ENCODE data around the gene KCNH2.

KCNH2 gene

DNA sequence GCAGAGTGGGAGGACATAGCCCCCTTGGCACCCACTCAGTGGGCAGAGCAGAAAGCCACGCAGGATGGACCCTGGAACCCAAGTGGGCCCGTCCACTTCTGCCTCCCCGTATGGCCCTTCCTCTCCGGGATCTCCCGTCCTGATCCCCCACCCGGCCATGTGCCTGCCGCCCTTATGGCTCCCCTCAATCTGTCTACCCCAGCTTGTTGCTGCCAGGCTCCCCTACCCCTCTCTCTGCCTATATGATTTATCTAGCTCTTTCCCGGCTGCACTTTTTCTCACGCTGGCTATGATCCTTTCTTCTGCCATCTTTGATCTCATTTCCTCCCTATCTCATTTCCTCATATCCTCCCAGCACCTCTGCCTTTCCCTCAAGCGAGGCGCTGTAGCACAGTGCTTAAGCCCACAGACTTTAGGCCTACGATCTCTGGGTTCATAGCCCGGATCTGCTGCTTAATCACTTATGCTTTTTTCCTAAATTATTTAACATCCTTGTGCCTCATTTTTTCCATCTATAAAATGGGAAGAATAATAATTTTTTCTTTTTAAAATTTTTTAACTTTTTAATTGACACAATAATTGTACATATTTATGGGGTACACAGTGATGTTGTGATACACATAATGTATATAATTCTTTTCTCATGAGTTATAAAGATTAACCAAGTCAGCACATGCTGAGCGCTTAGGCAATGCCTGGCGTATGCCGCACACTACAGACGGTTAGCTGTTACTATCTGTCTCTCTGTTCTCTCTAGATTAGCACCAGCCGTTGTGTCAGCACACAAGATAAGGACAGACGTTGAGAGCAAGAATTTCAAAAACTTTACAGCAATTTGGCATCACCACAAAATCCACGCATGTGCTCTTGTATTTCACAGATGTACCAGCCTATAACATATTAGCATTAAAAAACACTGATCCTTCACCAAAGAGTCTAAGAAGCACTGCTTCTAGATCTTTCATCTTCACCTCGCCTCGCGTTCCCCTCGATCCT lies 18.1 kb downstream of the KCNH2 start:
- no peaks in the 10 kb centered on the region for H3K4me1 Mint-ChIP-seq (ENCODE audit: low read depth)
- H3K36me3 Mint-ChIP-seq (ENCODE audit: low read depth) = no peaks in the 10 kb centered on the region
- peaks cover 83% of the 10 kb centered on the region for H3K27me3 Mint-ChIP-seq
- intact Hi-C loops (cut with micrococcal nuclease) = no loop called here
- no peaks in the 10 kb centered on the region for H3K9me3 Mint-ChIP-seq
- H3K27ac Mint-ChIP-seq = no peak overlapping the region
- H3K4me3 Mint-ChIP-seq = no peak overlapping the region

DNA sequence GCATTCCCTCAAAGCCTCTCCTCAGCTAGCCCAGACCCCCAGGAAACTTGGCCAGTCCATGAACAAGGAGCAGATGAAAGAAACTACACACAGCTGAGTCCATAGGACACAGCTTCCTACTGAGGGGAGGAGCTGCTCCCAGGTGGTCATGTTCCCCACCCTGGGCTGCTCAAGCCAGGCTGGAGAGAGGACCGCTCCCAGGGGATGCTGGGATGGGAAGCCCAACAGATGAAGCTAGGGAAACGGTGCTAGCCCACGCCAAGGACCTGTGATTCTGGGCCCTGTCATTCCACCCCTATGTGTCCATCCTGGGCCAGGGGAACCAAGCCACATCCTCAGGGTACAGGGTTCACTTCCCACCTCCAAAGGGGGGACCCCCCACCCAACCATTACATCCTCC lies 19.0 kb downstream of the KCNH2 start:
- Mint-ChIP-seq H3K27me3 (peaks cover 81% of the 10 kb centered on the region), H3K9me3 (no peaks in the 10 kb centered on the region), H3K4me3 (no peak overlapping the region), H3K36me3 (ENCODE audit: low read depth) (no peaks in the 10 kb centered on the region), H3K27ac (no peak overlapping the region), H3K4me1 (ENCODE audit: low read depth) (no peaks in the 10 kb centered on the region)
- intact Hi-C loops (cut with micrococcal nuclease) = no loop called here

DNA sequence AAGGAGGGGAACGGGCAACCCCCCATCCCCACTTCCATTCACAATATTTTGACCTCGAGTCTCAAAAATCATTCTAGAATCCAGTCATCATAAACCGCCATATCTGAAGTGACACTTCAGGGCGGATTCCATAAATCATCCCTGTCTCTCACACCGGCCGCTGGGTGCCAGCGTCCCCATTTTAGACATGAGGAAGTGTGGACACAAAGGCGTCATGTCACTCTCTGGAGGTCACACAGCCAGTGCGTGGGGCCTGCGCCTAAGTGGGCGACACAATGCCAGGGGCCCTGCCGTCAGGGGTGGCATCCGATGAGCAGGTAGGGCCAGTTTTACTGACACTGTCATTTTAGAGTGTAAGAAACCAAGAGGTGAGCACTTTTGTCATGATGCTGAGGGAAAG lies 19.5 kb downstream of the KCNH2 start:
- Mint-ChIP-seq H3K27me3 (peaks cover 80% of the 10 kb centered on the region), H3K4me1 (ENCODE audit: low read depth) (no peaks in the 10 kb centered on the region), H3K4me3 (no peak overlapping the region), H3K27ac (no peak overlapping the region), H3K36me3 (ENCODE audit: low read depth) (no peaks in the 10 kb centered on the region), H3K9me3 (no peaks in the 10 kb centered on the region)
- intact Hi-C loops (cut with micrococcal nuclease) = no loop called here

DNA sequence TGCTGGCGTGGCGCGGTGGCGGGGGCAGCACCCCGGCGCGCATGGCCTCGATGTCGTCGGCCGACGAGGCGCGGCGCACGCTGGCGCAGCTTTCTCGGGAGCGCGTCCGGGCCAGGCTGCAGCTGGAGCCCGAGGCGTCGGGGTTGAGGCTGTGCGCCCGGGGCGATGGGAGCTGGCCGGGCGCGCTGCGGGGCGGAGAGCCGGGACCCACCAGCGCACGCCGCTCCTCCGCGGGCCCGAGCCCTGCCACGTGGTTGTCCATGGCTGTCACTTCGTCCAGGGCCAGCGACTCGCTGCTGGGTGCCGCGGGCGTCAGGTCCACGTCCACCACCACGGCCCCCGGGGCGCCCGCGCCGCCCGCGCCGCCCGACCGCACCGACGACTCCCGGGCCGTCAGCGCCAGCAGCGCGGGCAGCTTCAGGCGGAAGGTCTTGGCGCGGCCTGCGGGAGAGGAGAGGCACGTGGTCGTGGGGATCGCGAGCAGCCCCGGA lies 20.0 kb downstream of the KCNH2 start:
- Mint-ChIP-seq H3K27me3 (peaks cover 80% of the 10 kb centered on the region), H3K36me3 (ENCODE audit: low read depth) (no peaks in the 10 kb centered on the region), H3K4me1 (ENCODE audit: low read depth) (no peaks in the 10 kb centered on the region), H3K9me3 (no peaks in the 10 kb centered on the region), H3K27ac (no peak overlapping the region), H3K4me3 (no peak overlapping the region)
- intact Hi-C loops (cut with micrococcal nuclease) = no loop called here

DNA sequence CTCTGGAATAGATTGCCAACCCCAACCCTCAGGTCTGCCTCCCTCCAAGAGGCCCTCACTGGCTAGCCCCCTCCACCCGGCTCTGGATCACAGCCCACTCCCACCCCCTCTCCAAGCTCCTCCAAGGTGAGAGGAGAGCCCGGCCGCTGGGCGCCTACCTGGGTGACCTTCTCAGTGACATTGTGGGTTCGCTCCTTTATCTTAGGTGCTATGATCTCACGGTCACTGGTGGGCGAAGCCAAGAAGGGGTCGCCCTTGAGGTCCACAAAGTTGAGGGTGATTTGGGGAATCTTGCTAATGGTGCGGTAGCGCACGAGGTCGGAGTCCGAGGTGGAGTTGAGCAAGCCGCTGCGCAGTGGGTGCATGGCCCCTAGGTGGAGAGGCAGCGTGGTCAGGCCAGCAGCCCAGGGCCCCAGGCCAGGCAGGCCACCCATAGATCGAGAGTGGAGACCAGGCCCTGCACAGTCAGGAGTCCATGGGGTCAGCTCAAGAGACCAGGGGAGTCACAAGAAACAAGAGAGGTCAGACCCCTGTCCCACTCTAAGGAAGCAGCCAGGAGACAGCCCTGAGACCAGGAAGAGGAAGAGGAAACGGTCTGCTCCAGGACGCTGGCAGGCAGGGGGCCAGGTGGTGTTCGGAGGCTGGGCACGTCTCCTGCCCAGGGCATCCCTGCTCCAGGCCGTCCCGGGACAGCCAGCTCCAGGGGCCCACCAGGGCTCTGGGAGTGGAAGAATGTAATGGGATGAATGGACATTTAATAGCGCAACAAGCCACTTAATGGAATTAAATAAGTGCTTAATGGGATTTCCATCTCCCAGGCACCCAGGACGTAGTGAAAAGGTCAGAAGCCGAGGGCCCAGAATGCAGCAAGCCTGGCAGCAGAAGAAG lies 20.7 kb downstream of the KCNH2 start:
- no peaks in the 10 kb centered on the region for H3K9me3 Mint-ChIP-seq
- intact Hi-C loops (cut with micrococcal nuclease) = no loop called here
- H3K36me3 Mint-ChIP-seq (ENCODE audit: low read depth) = no peaks in the 10 kb centered on the region
- no peak overlapping the region for H3K4me3 Mint-ChIP-seq
- H3K4me1 Mint-ChIP-seq (ENCODE audit: low read depth) = no peaks in the 10 kb centered on the region
- H3K27me3 Mint-ChIP-seq = peaks cover 75% of the 10 kb centered on the region
- no peak overlapping the region for H3K27ac Mint-ChIP-seq

DNA sequence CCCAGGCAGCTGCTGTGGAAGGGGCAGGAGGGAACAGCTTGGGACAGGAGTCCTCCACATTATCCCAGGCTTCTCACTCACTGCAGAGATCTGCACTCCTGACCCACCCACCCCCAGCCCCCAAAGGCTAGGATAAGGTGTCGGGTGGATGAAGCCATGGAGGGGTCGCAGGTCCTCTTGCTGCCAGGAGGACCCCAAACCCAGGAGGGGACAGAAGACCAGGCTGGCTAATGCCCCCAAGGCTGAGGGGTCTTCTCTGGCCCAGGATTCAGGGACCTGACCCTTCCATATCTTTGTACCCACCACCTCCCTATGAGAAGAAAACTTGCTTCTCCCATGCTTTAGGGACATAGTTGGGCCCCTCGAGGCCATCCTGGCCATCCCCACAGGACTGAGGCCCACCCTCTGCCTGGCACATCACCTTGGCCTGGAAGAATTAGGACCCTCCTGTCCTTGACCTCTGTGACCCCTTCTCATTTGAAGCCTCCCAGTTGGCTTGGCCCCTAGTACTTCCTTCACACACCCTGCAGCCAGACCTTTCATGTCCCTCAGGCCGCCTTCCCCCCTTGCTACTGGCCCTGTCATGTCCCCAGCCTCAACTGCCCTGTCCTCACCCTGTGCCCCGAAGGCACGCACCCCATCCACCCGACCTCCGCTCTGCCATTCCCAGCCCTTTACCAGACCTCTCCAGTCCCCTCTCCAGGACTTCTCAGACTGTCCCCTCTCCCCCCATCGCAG lies 21.6 kb downstream of the KCNH2 start:
- H3K27me3 Mint-ChIP-seq = peaks cover 70% of the 10 kb centered on the region
- no peaks in the 10 kb centered on the region for H3K36me3 Mint-ChIP-seq (ENCODE audit: low read depth)
- no peaks in the 10 kb centered on the region for H3K9me3 Mint-ChIP-seq
- H3K4me1 Mint-ChIP-seq (ENCODE audit: low read depth) = no peaks in the 10 kb centered on the region
- intact Hi-C loops (cut with micrococcal nuclease) = no loop called here
- H3K4me3 Mint-ChIP-seq = no peak overlapping the region
- H3K27ac Mint-ChIP-seq = no peak overlapping the region

DNA sequence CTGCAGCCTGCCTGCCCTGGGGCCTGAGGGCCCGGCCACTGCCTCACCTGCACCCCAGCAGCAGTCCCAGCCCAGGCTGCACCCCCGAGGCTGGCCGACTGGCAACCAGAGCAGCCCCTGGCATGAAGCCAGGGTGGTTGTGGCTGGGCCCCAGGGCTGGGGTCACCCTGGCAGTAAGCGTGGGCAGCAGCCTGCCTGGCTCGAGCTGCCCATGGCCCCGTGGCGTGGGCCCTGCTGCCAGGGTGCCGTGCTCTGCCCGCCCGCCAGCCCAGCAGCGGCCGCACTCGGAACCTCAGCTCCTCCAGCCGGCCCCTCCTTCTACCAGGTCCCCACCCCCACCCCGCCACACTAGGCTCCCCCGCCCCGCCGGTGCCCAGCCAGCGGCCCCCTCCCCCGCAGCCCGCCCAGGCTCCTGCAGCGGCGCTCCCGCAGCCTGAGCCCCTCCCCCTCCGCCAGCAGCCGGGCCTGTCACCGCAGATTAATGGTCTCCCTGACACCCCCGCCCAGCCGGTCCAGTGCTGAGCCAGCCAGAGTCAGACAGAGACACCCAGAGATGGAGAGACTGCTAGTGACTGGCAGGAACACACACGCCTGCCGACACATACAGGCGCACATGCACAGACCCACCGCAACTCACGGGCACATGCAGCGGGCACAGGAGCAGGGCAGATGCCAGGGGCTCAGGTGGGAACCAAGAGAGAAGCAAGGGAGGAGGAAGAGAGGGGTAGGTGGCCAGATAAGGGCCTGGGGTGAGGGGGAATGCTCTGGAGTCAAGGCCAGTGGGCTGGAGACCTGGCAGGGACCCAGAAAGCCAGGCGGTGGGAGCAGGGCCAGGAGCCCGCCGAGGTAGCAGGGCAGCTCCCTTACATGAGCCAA lies 22.4 kb downstream of the KCNH2 start:
- Mint-ChIP-seq H3K9me3 (no peaks in the 10 kb centered on the region), H3K4me3 (no peak overlapping the region), H3K27ac (no peak overlapping the region), H3K4me1 (ENCODE audit: low read depth) (no peaks in the 10 kb centered on the region), H3K36me3 (ENCODE audit: low read depth) (no peaks in the 10 kb centered on the region), H3K27me3 (peaks cover 63% of the 10 kb centered on the region)
- intact Hi-C loops (cut with micrococcal nuclease) = no loop called here

DNA sequence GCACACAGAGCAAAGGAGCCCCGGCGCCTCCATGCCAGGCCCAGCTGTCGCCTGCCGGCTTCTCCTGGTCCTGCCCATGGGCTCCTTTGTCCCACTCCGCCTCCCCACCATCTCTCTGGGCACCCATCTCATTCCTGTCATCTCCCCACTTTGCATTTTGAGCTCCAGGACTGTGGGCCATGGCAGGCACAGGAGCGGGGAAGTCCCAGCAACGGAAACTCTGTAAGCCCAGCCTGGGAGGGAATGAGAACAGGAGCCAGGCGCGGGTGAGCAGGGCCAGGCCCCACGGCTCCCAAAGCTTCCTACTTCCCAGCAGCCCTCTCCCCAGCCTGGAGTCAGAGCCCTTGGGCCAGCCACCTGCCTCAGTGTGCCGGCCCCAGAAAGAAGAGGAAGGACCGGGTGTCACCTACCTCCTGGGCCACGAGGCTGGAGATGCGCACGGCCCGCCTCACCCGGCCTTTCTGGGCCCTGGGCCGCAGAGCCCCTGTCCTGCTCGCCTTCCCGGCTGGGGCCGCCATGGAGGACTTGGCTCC lies 23.1 kb downstream of the KCNH2 start:
- Mint-ChIP-seq H3K4me3 (no peak overlapping the region), H3K9me3 (no peaks in the 10 kb centered on the region), H3K36me3 (ENCODE audit: low read depth) (no peaks in the 10 kb centered on the region), H3K27ac (no peak overlapping the region), H3K4me1 (ENCODE audit: low read depth) (no peaks in the 10 kb centered on the region), H3K27me3 (peaks cover 60% of the 10 kb centered on the region)
- intact Hi-C loops (cut with micrococcal nuclease) = no loop called here

DNA sequence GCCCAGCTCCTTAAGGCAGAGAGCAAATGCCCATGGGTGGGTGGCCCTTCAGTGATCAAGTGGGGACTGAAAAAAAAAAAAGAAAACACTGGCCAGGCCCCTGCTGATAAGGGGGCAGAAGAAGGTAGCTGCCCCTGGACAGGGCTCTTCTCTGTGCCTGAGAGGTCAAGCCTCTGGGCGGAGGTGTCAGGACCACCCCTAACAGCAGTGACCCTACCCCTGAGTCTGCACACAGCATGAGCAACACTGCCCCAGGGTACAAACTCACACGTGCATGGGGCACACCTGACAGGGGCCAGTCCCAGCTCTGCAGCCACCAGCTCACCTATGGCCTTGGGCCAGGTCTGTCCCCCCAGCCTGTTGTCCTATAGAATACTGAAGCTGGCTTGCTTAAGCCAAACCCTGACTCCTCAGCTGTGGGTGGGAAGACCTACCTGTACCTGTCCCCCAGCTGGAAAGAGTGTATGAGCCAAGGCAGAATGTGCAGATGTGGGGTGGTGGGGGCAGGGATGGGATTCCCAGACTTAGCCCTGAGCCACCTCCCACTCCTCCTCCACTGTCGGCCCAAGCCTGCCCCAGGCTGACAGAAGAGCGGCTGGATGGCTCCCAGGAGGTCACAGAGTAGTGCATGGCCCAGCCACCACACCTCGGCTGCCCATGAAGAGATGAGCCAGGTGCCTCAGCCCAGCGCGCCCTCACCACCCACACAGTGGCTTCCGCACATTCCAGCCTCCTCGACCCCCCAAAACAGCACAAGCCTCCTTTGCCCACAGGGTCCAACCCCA lies 23.7 kb downstream of the KCNH2 start:
- Mint-ChIP-seq H3K4me1 (ENCODE audit: low read depth) (peaks cover 4% of the 10 kb centered on the region), H3K36me3 (ENCODE audit: low read depth) (no peaks in the 10 kb centered on the region), H3K4me3 (no peak overlapping the region), H3K27ac (no peak overlapping the region), H3K9me3 (no peaks in the 10 kb centered on the region), H3K27me3 (peaks cover 55% of the 10 kb centered on the region)
- intact Hi-C loops (cut with micrococcal nuclease) = no loop called here

DNA sequence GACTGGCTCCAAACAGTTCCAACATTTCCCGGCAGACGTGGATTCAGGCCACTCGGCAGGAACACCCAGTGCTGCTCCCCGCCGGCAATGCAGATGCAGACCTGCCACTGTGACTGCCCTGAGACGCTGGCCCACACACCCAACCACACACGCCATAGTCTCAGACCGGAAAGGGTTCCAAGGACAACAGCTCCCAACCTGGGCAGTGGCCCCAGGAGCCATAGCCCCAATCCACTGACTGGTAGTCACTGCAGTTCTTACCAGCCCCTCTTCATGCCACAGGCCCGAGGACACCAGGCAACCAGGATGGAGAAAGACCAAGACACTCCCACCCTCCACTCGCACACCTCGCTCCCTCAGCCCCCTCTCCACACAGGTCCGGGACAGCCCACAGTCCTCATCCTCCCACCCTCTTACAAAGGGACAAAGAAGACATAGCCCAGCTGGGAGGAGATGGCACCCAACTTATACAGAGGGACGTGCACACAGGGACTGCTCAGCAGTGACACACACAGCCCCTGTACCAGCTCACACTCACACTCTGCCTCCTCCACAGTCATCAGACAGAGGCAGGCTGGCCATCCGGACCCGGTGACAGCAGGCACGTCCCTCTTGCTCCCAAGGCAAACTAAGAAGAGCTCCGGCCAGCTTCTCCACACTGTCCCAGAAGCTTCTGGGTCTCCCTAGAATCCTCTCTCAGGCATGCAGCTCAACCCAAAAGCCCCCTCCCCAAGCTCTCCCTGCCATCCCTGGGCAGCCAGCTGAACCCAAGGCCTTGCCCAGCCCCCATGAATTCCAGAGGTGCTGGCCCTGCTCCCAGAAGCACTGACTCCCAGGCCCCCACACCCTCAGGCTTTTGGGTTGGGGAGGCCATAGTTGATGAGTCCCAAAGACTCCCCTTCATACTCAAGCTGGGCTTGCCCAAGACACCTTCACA lies 24.8 kb downstream of the KCNH2 start:
- no peaks in the 10 kb centered on the region for H3K9me3 Mint-ChIP-seq
- H3K4me1 Mint-ChIP-seq (ENCODE audit: low read depth) = peaks cover 5% of the 10 kb centered on the region
- H3K4me3 Mint-ChIP-seq = no peak overlapping the region
- no peak overlapping the region for H3K27ac Mint-ChIP-seq
- intact Hi-C loops (cut with micrococcal nuclease) = no loop called here
- H3K36me3 Mint-ChIP-seq (ENCODE audit: low read depth) = no peaks in the 10 kb centered on the region
- H3K27me3 Mint-ChIP-seq = peaks cover 54% of the 10 kb centered on the region

DNA sequence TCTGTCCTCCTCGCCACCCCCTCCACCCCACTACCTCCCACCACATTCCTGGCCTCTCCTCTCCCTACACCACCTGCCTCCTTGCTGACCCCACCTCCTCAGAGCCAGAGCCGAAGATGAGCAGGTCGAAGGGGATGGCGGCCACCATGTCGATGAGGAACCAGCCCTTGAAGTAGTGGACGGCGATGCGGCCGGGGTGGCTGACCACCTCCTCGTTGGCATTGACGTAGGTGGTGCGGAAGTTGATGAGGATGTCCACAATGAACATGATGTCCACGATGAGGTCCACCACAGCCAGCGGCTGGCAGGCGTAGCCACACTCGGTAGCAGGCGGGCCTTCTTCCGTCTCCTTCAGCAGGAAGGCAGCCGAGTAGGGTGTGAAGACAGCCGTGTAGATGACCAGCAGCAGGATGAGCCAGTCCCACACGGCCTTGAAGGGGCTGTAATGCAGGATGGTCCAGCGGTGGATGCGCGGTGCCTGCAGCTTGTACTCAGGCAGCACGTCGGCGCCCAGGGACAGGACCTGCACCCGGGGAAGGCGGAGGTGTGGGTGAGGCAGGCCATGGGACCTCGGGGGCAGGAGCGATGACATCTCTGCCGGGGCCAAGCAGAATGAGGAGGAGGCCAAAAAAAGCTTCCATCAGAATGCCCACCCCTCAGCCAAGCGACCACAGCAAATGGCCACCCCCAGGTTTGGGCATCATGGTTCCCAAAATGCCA lies 25.6 kb downstream of the KCNH2 start:
- Mint-ChIP-seq H3K27me3 (peaks cover 58% of the 10 kb centered on the region), H3K9me3 (no peaks in the 10 kb centered on the region), H3K27ac (no peak overlapping the region), H3K4me1 (ENCODE audit: low read depth) (peaks cover 5% of the 10 kb centered on the region), H3K4me3 (no peak overlapping the region), H3K36me3 (ENCODE audit: low read depth) (no peaks in the 10 kb centered on the region)
- intact Hi-C loops (cut with micrococcal nuclease) = no loop called here
